Activated effector memory CD4-positive, alpha-beta T cell treated with Interleukin-2 at 50 U/mL for 16 hours (primary cell): ENCODE measurements around the gene IGFBP7.

ENCODE experiments used
- DNase-seq: peaks from one replicate; pipeline ENCODE4 v3.0.0-alpha.2; 2020

The IGFBP7 gene

DNA sequence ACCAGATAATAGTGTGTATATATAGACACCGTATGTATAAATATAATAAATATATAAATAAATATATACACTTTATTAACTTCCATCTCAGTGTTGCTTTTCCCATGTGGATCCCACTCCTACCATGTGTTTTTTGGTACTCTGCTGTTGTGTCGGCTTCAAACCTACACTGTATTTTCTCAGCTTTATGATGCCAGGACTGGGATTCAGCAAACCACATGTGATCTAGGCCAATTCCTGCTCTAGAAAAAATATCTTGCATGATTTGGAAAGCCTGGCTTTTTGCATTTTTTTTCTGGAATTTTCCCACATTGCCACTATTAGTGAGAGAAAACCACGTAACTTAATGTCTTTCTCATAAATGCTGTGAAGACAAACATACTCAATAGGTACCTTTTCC, 75.7 kb downstream of the IGFBP7 start:
- DNase-seq = no peak

GRCh38 chr4:57023104-57023503, 87.1 kb downstream of the IGFBP7 start:
- no peak for DNase-seq

- no peak for DNase-seq
Observed at GRCh38 chr4:57020467-57021101, 89.6 kb downstream of the IGFBP7 start.

DNA sequence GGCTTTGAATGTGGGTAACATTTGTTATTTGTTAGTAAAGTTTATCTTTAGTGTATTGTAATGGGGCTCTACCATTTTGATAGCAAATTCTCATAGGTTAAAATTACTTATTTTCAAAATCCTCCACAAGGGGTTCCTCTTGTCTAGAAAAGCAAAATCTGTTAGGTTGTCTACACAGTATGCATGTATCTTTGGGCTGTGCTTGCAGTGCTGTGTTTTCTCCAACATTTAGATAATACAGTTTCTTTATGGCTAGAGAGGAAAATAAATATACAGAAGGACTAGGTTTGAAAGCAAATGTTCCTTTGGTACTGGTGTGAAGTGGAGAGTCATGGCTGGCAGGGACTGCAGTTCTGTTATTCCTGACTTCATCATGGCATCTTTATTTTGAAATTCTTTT, 91.2 kb downstream of the IGFBP7 start:
- no peak for DNase-seq

- no peak for DNase-seq
Observed at GRCh38 chr4:57013543-57014120, 96.6 kb downstream of the IGFBP7 start.

DNA sequence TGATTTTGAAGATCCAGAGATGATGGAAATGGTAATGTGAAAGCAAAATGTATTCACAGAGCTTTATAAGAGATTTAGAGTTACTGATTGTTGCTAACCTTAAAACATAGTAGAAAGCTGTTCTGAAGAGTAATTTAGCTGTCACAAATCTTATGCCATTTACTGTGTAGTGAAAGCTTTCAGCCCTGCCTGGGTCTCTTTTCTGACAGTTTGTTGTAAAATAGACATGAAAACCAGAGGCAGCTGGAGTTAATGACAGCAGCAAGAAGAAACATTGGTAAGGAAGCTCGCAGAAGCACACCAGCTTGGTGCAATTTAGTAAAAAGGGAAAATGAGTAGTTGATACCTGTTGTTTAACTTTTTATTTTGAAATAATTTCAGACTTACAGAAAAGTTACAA, 110.4 kb downstream of the IGFBP7 start:
- no peak for DNase-seq

DNA sequence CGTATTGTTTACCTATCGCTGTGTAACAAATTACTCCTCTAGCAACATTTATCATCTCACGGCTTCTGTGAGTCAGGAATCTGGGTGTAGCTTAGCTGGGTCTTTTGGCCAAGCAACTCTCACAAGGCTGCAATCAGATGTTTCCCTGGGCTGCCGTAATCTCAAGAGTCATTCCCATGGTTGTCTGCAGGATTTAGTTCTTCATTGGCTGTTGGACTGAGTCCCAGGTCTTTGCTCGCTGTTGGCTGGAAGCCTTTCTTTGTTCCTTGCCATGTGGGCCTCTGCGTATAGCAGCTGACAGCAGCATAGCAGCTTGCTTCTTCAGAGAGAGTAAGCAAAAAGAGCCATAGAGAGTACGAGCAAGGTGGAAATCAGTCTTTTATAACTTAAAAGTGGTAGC, 114.7 kb downstream of the IGFBP7 start:
- DNase-seq = no peak

DNA sequence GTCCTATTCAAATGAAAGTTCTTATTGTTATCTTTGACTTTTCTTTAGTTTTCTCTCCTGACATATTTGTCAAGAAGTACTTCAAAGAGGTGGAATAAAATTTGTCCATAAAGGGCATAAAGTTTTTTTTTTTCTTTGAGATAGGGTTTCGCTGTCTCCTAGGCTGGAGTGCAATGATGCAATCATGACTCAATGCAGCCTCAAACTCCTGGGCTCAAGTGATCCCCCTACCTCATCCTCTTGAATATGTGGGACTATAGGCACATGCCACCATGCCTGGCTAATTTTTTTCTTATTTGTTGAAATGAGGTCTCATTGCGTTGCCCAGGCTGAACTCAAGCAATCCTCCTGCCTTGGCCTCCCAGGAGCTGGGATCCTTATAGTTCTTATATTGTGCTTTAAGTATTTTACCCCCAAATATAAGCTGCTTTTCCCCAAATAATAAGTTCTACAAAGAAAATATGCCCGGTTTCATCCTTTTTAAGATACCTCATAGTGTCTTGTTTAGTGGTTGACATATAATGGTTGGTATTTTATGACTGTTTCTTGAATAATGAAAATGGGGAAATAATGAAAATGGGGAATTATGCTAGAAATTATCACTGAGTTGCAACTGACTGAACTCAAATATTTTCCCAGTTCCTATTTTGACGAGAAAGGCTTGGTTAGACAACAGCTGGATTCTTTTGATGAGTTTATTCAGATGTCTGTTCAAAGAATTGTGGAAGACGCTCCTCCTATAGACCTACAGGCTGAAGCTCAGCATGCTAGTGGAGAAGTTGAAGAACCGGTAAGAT, 119.9 kb downstream of the IGFBP7 start:
- no peak for DNase-seq

DNA sequence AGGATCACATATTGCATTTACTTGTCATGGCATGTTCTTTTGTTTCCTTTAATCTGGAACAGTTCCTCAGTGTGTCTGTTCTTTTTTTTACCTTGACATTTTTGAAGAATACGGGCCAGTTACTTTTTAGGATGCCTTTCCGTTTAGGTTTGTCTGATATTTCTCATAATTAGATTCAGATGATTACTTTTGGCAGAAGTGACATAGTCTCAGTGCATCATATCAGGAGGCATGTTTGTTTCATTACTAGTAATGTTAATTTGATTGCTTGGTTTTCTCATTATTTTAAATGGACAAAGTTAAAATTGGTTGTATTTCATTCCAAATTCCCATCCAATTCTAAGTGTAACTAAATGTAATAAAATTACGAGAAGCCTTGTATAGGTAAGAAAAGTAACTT, 123.2 kb downstream of the IGFBP7 start:
- no peak for DNase-seq

- no peak for DNase-seq
Observed at GRCh38 chr4:56986192-56986591, 124.0 kb downstream of the IGFBP7 start.

GRCh38 chr4:56981795-56982201, 128.4 kb downstream of the IGFBP7 start:
- no peak for DNase-seq
